ENCODE results near the gene ASB6. TPM values are rescaled to one million over a fixed set of nuclear protein-coding genes. Genes with fewer than 3 reads are reported as not detected.

Gene ASB6
- total and polyA plus RNA-seq, 7 donors: 6.3 to 20.2 (median 8.9) TPM

DNA sequence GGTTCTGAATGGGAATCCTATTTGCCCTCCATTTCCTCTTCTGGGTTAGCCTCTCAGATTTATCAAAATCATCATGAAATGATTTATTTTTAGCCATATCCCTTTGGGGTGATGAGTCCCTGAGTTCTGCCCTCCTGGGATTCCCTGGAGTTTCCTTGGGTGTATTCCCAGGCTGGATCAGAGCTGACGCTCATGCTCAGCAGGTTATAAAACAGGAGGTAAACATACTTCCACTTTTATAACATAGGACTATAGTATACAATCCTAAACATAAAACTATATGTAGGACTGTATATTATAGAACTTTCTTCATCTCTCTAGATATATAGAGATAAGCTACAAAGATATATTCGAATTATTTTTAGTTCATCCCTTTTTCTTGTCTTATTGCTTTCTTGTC is 19.1 kb upstream of the ASB6 start:
- Histone ChIP-seq H3K27ac (no peak overlapping the region), H3K4me1 (no peaks in the 10 kb centered on the region), H3K4me3 (no peak overlapping the region), H3K9me3 (no peaks in the 10 kb centered on the region), H3K27me3 (ENCODE audit: insufficient read depth in 3 of 3, low read length in 2 of 3) (peaks cover 0 to 34% (median 10%) of the 10 kb centered on the region in 3 donors), H3K36me3 (ENCODE audit: insufficient read depth in 1 of 2, low read depth in 1 of 2) (no peaks in the 10 kb centered on the region)
- DNase-seq (no peak), ATAC-seq (no peak)
- no peak for TF ChIP-seq CTCF (IDR thresholded peaks at IDR 0.05)
- WGBS, 3 donors: 68 to 74% (median 68%) methylated on average over 2 of the region's 2 CpGs
- intact Hi-C loops (cut with DNase I): no loop called here

GRCh38 chr9:129656795-129657390 is 14.9 kb upstream of the ASB6 start:
- Histone ChIP-seq H3K27me3 (ENCODE audit: insufficient read depth in 3 of 3, low read length in 2 of 3) (peaks cover 0 to 10% (median 0%) of the 10 kb centered on the region in 3 donors), H3K4me1 (no peaks in the 10 kb centered on the region), H3K4me3 (no peak overlapping the region), H3K9me3 (no peaks in the 10 kb centered on the region), H3K36me3 (ENCODE audit: insufficient read depth in 1 of 2, low read depth in 1 of 2) (no peaks in the 10 kb centered on the region), H3K27ac (no peak overlapping the region)
- intact Hi-C loops (cut with DNase I): no loop called here
- DNase-seq (no peak), ATAC-seq (no peak)
- 58 to 69% (median 63%) methylated on average over 12 of the region's 12 CpGs for WGBS, 3 donors
- no peak for TF ChIP-seq CTCF (IDR thresholded peaks at IDR 0.05)

GRCh38 chr9:129655696-129656095 is 13.7 kb upstream of the ASB6 start:
- no peaks in the 10 kb centered on the region for H3K4me1 ChIP-seq
- intact Hi-C loops (cut with DNase I): no loop called here
- H3K9me3 ChIP-seq: no peaks in the 10 kb centered on the region
- TF ChIP-seq CTCF (IDR thresholded peaks at IDR 0.05): no peak
- H3K27ac ChIP-seq: no peak overlapping the region
- peaks cover 0 to 4% (median 0%) of the 10 kb centered on the region in 3 donors for H3K27me3 ChIP-seq (ENCODE audit: insufficient read depth in 3 of 3, low read length in 2 of 3)
- ATAC-seq (no peak), DNase-seq (no peak)
- no peaks in the 10 kb centered on the region for H3K36me3 ChIP-seq (ENCODE audit: insufficient read depth in 1 of 2, low read depth in 1 of 2)
- H3K4me3 ChIP-seq: no peak overlapping the region
- WGBS, 3 donors: 72 to 78% (median 76%) methylated on average over 7 of the region's 7 CpGs

DNA sequence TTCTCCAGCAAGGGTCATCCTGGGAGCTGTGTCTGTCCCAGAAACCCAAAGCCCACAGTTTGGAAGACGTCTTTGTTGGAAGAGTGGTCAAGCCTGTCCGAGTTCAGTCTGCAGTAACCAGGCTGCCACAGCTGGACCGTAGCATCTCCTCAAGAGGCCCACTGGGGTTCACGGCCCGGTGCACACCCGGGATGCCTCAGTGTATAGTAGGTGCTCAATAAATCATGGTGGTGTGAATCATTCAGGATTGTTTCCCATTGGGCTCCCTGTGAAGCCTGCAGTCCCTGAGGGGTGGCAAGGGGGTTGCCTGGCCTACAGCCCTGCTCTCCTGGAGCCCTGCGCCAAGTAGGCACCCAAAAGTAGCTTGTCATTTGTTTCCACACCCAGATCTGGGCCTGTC is 13.2 kb upstream of the ASB6 start:
- Histone ChIP-seq H3K27me3 (ENCODE audit: insufficient read depth in 3 of 3, low read length in 2 of 3) (peaks cover 0 to 4% (median 0%) of the 10 kb centered on the region in 3 donors), H3K27ac (no peak overlapping the region), H3K9me3 (no peaks in the 10 kb centered on the region), H3K4me1 (no peaks in the 10 kb centered on the region), H3K36me3 (ENCODE audit: insufficient read depth in 1 of 2, low read depth in 1 of 2) (no peaks in the 10 kb centered on the region), H3K4me3 (no peak overlapping the region)
- no peak for TF ChIP-seq CTCF (IDR thresholded peaks at IDR 0.05)
- intact Hi-C loops (cut with DNase I): no loop called here
- no peak for ATAC-seq
- DNase-seq: no peak
- 74 to 84% (median 80%) methylated on average over 7 of the region's 7 CpGs for WGBS, 3 donors

DNA sequence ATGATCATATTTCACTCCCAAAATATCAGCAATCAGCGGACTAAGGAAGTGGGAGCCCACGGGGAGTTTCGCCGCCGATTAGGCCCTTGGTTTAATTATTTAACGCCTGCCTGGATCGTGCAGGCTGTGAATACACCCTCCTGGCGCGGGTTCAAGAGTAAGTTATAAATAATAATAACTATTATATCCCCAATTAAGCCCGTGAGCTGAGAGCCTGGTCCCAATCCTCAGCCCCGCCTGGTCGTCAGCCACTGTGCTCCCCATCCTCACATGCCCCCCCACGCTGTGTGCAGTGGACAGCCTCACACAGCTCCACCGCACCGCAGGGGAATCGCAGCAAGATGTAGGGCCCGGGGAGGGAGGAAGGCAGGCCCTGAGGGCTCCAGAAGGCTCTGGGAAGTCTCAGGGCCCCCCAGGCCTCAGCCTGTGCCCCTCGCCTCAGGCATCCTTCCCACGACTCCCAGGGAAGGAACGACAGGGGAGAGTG is 12.6 kb upstream of the ASB6 start:
- intact Hi-C loops (cut with DNase I): no loop called here
- Histone ChIP-seq H3K4me1 (no peaks in the 10 kb centered on the region), H3K36me3 (ENCODE audit: insufficient read depth in 1 of 2, low read depth in 1 of 2) (no peaks in the 10 kb centered on the region), H3K9me3 (no peaks in the 10 kb centered on the region), H3K27ac (no peak overlapping the region), H3K4me3 (no peak overlapping the region), H3K27me3 (ENCODE audit: insufficient read depth in 3 of 3, low read length in 2 of 3) (peaks cover 0 to 4% (median 0%) of the 10 kb centered on the region in 3 donors)
- no peak for DNase-seq
- WGBS, 3 donors: 28 to 40% (median 38%) methylated on average over 20 of the region's 20 CpGs
- TF ChIP-seq CTCF (IDR thresholded peaks at IDR 0.05): no peak
- ATAC-seq: no peak

Data from psoas muscle (tissue), 8 donors.